ENCODE measurements around the gene BTAF1. TPM values are rescaled to one million over a fixed set of nuclear protein-coding genes. Genes with fewer than 3 reads are reported as not detected.
"Not testable (repeated sequence)": the region's sequence is repeated elsewhere in the genome, so short reads cannot be mapped to it uniquely, and the experiment has no call there.

BTAF1 gene
- total RNA-seq, 5 donors from 2014 or later (not counting 1 experiment from before 2014, with no cell fraction given) = 61.0 to 81.8 (median 66.5) TPM

DNA sequence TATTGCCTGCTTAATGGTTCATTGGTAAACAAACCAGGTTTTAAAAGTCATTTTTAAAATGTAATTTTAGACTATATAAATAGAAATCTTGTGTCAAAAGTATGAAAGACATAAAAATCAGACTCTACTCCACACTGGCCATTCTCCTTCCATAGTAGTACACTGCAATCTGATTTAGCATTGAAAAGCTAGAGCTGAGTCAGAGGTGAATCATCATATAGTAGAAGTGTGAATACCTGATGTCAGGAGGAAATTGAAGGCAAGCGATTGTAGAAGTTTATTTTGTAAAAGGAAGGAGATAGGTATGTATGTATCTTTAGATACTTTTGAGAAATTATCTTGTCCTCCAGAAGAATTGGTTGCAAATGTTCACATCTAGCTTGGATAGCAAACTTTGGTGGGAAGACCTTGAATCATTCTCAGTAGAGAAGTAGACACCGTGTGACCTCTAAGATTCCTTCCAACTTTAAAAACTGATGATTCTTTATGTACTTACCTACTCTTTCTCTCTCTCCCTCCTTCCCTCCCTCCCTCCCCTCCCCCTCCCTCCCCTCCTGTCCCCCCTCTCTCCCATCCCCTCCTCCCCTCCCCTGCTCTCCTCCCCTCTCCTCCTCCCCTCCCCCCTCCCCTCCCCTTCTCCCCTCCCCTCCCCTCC lies 88.1 kb downstream of the BTAF1 start:
- Histone ChIP-seq H3K27me3 (replicated peaks in 1 of 2; ENCODE audit: control insufficient read depth in 2 of 2, extremely low read depth in 1 of 2, insufficient read depth in 2 of 2, low read length in 1 of 2) (no peaks in the 10 kb centered on the region), H3K27ac (ENCODE audit: low read length) (no peak overlapping the region), H3K36me3 (ENCODE audit: control insufficient read depth in 2 of 2, extremely low read depth in 1 of 2, insufficient read depth in 1 of 2, low read length in 1 of 2) (peaks cover 0 to 49% of the 10 kb centered on the region in 2 donors), H3K9me3 (no peaks in the 10 kb centered on the region), H3K4me1 (ENCODE audit: control insufficient read depth in 1 of 2, extremely low read depth in 1 of 2, insufficient read depth in 2 of 2, low read length in 2 of 2) (peaks cover 0 to 3% of the 10 kb centered on the region in 2 experiments), H3K4me3 (ENCODE audit: control insufficient read depth in 1 of 2, extremely low read depth in 1 of 2, low read length in 1 of 2) (no peak overlapping the region)
- POLR2A ChIA-PET = no interaction called here
- Mint-ChIP-seq H3K4me1 (peaks cover 0 to 16% (median 5%) of the 10 kb centered on the region in 3 donors), H3K4me3 (no peak overlapping the region), H3K9me3 (no peaks in the 10 kb centered on the region), H3K36me3 (peaks cover 58% of the 10 kb centered on the region), H3K27me3 (no peaks in the 10 kb centered on the region), H3K27ac (no peak overlapping the region)
- 57% methylated on average over 1 of the region's 2 CpGs for WGBS (ENCODE audit: insufficient coverage)
- no peak for DNase-seq
- no peak for ATAC-seq (replicated peaks in 1 of 4)
- CTCF ChIA-PET = no interaction called here

DNA sequence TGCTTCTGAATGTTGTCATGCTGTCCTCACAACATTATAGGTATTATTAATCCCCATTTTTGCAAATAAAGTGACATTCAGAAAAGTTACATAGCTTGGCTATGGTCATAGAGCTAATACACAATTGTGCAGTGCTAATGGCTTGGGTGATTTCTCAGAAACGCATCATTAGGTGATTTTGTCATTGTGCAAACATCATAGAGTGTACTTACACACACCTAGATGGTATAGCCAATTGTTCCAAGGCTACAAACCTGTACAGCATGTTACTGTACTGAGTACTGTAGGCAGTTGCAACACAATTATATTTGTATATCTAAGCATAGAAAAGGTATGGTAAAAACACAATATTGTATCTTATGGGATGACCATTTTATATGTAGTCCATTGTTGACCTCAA lies 91.0 kb downstream of the BTAF1 start:
- no peak for ATAC-seq (replicated peaks in 1 of 4)
- no CpG with 5 or more reads among the region's 1 CpG for WGBS (ENCODE audit: insufficient coverage)

DNA sequence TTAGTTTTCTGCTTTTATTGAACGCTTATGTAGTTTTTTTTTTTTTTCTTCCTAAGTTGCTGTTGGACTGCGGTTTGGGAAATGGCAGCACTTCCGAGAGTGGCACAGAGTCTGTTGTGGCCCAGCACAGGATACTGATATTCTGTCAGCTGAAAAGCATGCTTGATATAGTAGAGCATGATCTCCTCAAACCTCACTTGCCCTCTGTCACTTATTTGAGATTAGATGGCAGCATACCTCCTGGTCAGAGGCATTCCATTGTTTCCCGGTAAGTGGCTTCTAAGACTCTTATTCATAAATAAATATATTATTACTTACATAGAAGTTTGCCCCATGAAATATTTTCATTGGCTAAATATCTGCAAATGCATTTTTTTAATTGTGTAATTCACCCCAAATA lies 101.1 kb downstream of the BTAF1 start:
- POLR2A ChIA-PET = interaction anchor here in 1 of 2 donors (0.6 kb wide), 2 partner anchors 23 to 76 kb away, joined by 5 to 10 read pairs; no protein-coding TSS in a partner anchor
- Histone ChIP-seq H3K9me3 (no peaks in the 10 kb centered on the region), H3K4me1 (ENCODE audit: control insufficient read depth in 1 of 2, extremely low read depth in 1 of 2, insufficient read depth in 2 of 2, low read length in 2 of 2) (no peaks in the 10 kb centered on the region), H3K4me3 (ENCODE audit: control insufficient read depth in 1 of 2, extremely low read depth in 1 of 2, low read length in 1 of 2) (no peak overlapping the region), H3K27ac (ENCODE audit: low read length) (no peak overlapping the region), H3K36me3 (ENCODE audit: control insufficient read depth in 2 of 2, extremely low read depth in 1 of 2, insufficient read depth in 1 of 2, low read length in 1 of 2) (peaks cover 19 to 61% of the 10 kb centered on the region in 2 donors), H3K27me3 (replicated peaks in 1 of 2; ENCODE audit: control insufficient read depth in 2 of 2, extremely low read depth in 1 of 2, insufficient read depth in 2 of 2, low read length in 1 of 2) (no peaks in the 10 kb centered on the region)
- no peak for ATAC-seq (replicated peaks in 1 of 4)
- Mint-ChIP-seq H3K4me3 (no peak overlapping the region), H3K4me1 (no peaks in the 10 kb centered on the region), H3K27ac (no peak overlapping the region), H3K9me3 (no peaks in the 10 kb centered on the region), H3K27me3 (no peaks in the 10 kb centered on the region), H3K36me3 (peaks cover 70% of the 10 kb centered on the region)
- 93% methylated on average over 2 of the region's 4 CpGs for WGBS (ENCODE audit: insufficient coverage)
- CTCF ChIA-PET = interaction anchor here (0.6 to 0.7 kb wide), 2 partner anchors 35 to 371 kb away, joined by 5 to 9 read pairs; no protein-coding TSS in a partner anchor
- no peak for DNase-seq

More for the DNA sequence above, 91.0 kb downstream of the BTAF1 start:
- no peaks in the 10 kb centered on the region for H3K27me3 ChIP-seq (replicated peaks in 1 of 2; ENCODE audit: control insufficient read depth in 2 of 2, extremely low read depth in 1 of 2, insufficient read depth in 2 of 2, low read length in 1 of 2)
- DNase-seq = no peak
- H3K4me1 ChIP-seq (ENCODE audit: control insufficient read depth in 1 of 2, extremely low read depth in 1 of 2, insufficient read depth in 2 of 2, low read length in 2 of 2) = no peaks in the 10 kb centered on the region
- no peaks in the 10 kb centered on the region for H3K9me3 Mint-ChIP-seq
- peaks cover 0 to 66% of the 10 kb centered on the region in 2 donors for H3K36me3 ChIP-seq (ENCODE audit: control insufficient read depth in 2 of 2, extremely low read depth in 1 of 2, insufficient read depth in 1 of 2, low read length in 1 of 2)
- no peaks in the 10 kb centered on the region for H3K27me3 Mint-ChIP-seq
- CTCF ChIA-PET = no interaction called here
- no peak overlapping the region for H3K4me3 Mint-ChIP-seq
- peaks cover 0 to 3% (median 0%) of the 10 kb centered on the region in 3 donors for H3K4me1 Mint-ChIP-seq
- no peak overlapping the region for H3K4me3 ChIP-seq (ENCODE audit: control insufficient read depth in 1 of 2, extremely low read depth in 1 of 2, low read length in 1 of 2)
- H3K27ac Mint-ChIP-seq = no peak overlapping the region
- H3K9me3 ChIP-seq = no peaks in the 10 kb centered on the region
- POLR2A ChIA-PET = no interaction called here
- H3K27ac ChIP-seq (ENCODE audit: low read length) = no peak overlapping the region
- peaks cover 72% of the 10 kb centered on the region for H3K36me3 Mint-ChIP-seq

DNA sequence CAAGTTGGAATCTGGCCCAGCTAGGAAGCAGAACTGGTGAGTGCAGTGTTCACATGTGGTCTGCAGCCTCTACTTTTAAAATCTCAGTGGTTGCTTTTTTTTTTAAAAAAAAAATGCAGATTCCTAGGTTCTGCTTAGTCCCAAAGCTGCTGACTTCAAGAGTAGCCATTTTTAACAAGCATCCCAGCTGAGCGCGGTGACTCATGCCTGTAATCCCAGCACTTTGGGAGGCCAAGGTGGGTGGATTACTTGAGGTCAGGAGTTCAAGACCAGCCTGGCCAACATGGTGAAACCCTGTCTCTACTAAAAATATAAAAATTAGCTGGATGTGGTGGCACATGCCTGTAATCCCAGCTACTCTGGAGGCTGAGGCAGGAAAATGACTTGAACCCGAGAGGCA lies 101.8 kb downstream of the BTAF1 start:
- not testable (repeated sequence) for H3K27me3 Mint-ChIP-seq; H3K27me3 ChIP-seq (replicated peaks in 1 of 2; ENCODE audit: control insufficient read depth in 2 of 2, extremely low read depth in 1 of 2, insufficient read depth in 2 of 2, low read length in 1 of 2); H3K9me3 Mint-ChIP-seq; H3K9me3 ChIP-seq; H3K4me3 ChIP-seq (ENCODE audit: control insufficient read depth in 1 of 2, extremely low read depth in 1 of 2, low read length in 1 of 2); H3K4me3 Mint-ChIP-seq; H3K27ac ChIP-seq (ENCODE audit: low read length); H3K4me1 ChIP-seq (ENCODE audit: control insufficient read depth in 1 of 2, extremely low read depth in 1 of 2, insufficient read depth in 2 of 2, low read length in 2 of 2); H3K4me1 Mint-ChIP-seq; DNase-seq; ATAC-seq (replicated peaks in 1 of 4); H3K27ac Mint-ChIP-seq
- ChIA-PET POLR2A (interaction anchor here in 1 of 2 donors (0.8 kb wide), 1 partner anchor 300 kb away, joined by 4 read pairs; no protein-coding TSS in a partner anchor), CTCF (interaction anchor here in 1 of 2 donors (0.7 kb wide), 1 partner anchor 371 kb away, joined by 9 read pairs; no protein-coding TSS in a partner anchor)
- WGBS (ENCODE audit: insufficient coverage) = no CpG with 5 or more reads among the region's 3 CpGs
- peaks cover 67% of the 10 kb centered on the region for H3K36me3 Mint-ChIP-seq
- peaks cover 19 to 56% of the 10 kb centered on the region in 2 donors for H3K36me3 ChIP-seq (ENCODE audit: control insufficient read depth in 2 of 2, extremely low read depth in 1 of 2, insufficient read depth in 1 of 2, low read length in 1 of 2)

DNA sequence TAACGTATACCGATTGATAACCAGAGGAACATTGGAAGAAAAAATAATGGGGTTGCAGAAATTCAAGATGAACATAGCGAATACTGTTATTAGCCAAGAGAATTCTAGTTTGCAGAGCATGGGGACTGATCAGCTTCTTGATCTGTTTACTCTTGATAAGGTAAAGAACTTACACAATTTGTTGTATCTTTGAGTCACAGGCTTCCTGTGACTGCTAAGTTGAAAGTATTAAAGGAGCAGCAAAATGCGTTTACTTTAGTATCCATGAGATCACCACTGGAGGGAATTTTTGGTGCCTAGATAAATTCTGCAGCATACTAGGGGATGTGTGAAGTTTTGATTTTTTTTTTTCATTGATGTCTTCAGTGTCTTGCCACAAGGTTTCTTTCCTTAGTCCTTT lies 103.6 kb downstream of the BTAF1 start:
- Histone ChIP-seq H3K27me3 (replicated peaks in 1 of 2; ENCODE audit: control insufficient read depth in 2 of 2, extremely low read depth in 1 of 2, insufficient read depth in 2 of 2, low read length in 1 of 2) (no peaks in the 10 kb centered on the region), H3K4me1 (ENCODE audit: control insufficient read depth in 1 of 2, extremely low read depth in 1 of 2, insufficient read depth in 2 of 2, low read length in 2 of 2) (no peaks in the 10 kb centered on the region), H3K36me3 (ENCODE audit: control insufficient read depth in 2 of 2, extremely low read depth in 1 of 2, insufficient read depth in 1 of 2, low read length in 1 of 2) (peaks cover 18 to 54% of the 10 kb centered on the region in 2 donors), H3K27ac (ENCODE audit: low read length) (no peak overlapping the region), H3K9me3 (no peaks in the 10 kb centered on the region), H3K4me3 (ENCODE audit: control insufficient read depth in 1 of 2, extremely low read depth in 1 of 2, low read length in 1 of 2) (no peak overlapping the region)
- no peaks in the 10 kb centered on the region for H3K27me3 Mint-ChIP-seq
- no peaks in the 10 kb centered on the region for H3K9me3 Mint-ChIP-seq
- H3K4me1 Mint-ChIP-seq = no peaks in the 10 kb centered on the region
- WGBS (ENCODE audit: insufficient coverage) = 98% methylated on average over 4 of the region's 4 CpGs
- H3K36me3 Mint-ChIP-seq = peaks cover 66% of the 10 kb centered on the region
- POLR2A ChIA-PET = no interaction called here
- H3K27ac Mint-ChIP-seq = no peak overlapping the region
- CTCF ChIA-PET = no interaction called here
- ATAC-seq (replicated peaks in 1 of 4) (no peak), DNase-seq (no peak)
- no peak overlapping the region for H3K4me3 Mint-ChIP-seq

DNA sequence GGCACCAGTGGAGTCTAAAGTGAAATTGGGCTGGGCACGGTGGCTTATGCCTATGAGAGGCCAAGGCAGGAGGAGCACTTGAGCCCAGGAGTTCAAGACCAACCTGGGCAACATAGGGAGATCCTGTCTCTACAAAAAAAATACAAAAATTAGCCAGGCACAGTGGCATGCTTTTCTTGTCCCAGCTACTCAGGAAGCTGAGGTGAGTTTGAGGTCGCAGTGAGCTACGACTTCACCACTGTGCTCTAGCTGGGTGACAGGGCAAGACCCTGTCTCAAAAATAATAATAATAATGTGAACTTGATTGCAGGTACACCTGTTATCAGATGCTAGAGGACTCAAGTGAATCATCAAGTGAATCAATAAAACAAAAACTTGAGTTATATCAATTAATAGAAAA lies 108.0 kb downstream of the BTAF1 start:
- peaks cover 11 to 28% of the 10 kb centered on the region in 2 donors for H3K36me3 ChIP-seq (ENCODE audit: control insufficient read depth in 2 of 2, extremely low read depth in 1 of 2, insufficient read depth in 1 of 2, low read length in 1 of 2)
- Mint-ChIP-seq H3K27me3 (no peaks in the 10 kb centered on the region), H3K4me1 (no peaks in the 10 kb centered on the region), H3K36me3 (peaks cover 63% of the 10 kb centered on the region), H3K4me3 (no peak overlapping the region), H3K27ac (no peak overlapping the region), H3K9me3 (no peaks in the 10 kb centered on the region)
- ATAC-seq (replicated peaks in 1 of 4) (no peak), DNase-seq (no peak)
- WGBS (ENCODE audit: insufficient coverage) = no CpG with 5 or more reads among the region's 3 CpGs
- H3K9me3 ChIP-seq = no peaks in the 10 kb centered on the region
- H3K4me3 ChIP-seq (ENCODE audit: control insufficient read depth in 1 of 2, extremely low read depth in 1 of 2, low read length in 1 of 2) = no peak overlapping the region
- CTCF ChIA-PET = no interaction called here
- H3K27me3 ChIP-seq (replicated peaks in 1 of 2; ENCODE audit: control insufficient read depth in 2 of 2, extremely low read depth in 1 of 2, insufficient read depth in 2 of 2, low read length in 1 of 2) = no peaks in the 10 kb centered on the region
- POLR2A ChIA-PET = interaction anchor here in 1 of 2 donors (0.6 kb wide), 1 partner anchor 267 kb away, joined by 3 read pairs; no protein-coding TSS in a partner anchor
- H3K4me1 ChIP-seq (ENCODE audit: control insufficient read depth in 1 of 2, extremely low read depth in 1 of 2, insufficient read depth in 2 of 2, low read length in 2 of 2) = no peaks in the 10 kb centered on the region
- no peak overlapping the region for H3K27ac ChIP-seq (ENCODE audit: low read length)

Data from T-cell (primary cell).